ENCODE data around the gene RBBP6. TPM values are rescaled to one million over a fixed set of nuclear protein-coding genes. Genes with fewer than 3 reads are reported as not detected.

The RBBP6 gene
- total RNA-seq, 1 donor from 2014 or later: 52.3 TPM

DNA sequence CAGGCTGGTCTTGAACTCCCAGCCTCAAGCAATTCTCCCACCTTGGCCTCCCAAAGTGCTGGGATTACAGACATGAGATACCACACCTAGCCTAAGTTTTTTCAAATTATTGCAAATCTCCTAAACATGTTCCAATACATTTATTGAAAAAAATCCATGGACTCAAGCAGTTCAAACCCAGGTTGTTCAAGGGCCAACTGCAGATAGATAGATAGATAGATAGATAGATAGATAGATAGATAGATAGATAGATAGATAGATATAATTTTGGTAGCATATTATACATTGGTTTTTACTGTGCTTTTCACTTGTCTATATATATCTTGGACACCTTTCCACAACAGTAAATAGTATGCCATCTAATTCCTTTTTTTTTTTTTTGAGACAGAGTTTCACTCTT lies 20.9 kb upstream of the RBBP6 start:
- H3K36me3 ChIP-seq (ENCODE audit: control insufficient read depth, insufficient read depth, low read length): no peaks in the 10 kb centered on the region
- TF ChIP-seq, protein P1, sequence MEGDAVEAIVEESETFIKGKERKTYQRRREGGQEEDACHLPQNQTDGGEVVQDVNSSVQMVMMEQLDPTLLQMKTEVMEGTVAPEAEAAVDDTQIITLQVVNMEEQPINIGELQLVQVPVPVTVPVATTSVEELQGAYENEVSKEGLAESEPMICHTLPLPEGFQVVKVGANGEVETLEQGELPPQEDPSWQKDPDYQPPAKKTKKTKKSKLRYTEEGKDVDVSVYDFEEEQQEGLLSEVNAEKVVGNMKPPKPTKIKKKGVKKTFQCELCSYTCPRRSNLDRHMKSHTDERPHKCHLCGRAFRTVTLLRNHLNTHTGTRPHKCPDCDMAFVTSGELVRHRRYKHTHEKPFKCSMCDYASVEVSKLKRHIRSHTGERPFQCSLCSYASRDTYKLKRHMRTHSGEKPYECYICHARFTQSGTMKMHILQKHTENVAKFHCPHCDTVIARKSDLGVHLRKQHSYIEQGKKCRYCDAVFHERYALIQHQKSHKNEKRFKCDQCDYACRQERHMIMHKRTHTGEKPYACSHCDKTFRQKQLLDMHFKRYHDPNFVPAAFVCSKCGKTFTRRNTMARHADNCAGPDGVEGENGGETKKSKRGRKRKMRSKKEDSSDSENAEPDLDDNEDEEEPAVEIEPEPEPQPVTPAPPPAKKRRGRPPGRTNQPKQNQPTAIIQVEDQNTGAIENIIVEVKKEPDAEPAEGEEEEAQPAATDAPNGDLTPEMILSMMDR (IDR thresholded peaks at IDR 0.05; ENCODE audit: insufficient read depth, low read length, poor library complexity, severe bottlenecking): no peak
- no peak overlapping the region for H3K4me3 ChIP-seq (ENCODE audit: low read depth, low read length)
- H3K27me3 ChIP-seq (ENCODE audit: control insufficient read depth, insufficient read depth, low read length): no peaks in the 10 kb centered on the region
- no peak for DNase-seq (ENCODE audit: low read depth)

- Histone ChIP-seq H3K36me3 (ENCODE audit: control insufficient read depth, insufficient read depth, low read length) (no peaks in the 10 kb centered on the region), H3K27me3 (ENCODE audit: control insufficient read depth, insufficient read depth, low read length) (no peaks in the 10 kb centered on the region), H3K4me3 (ENCODE audit: low read depth, low read length) (no peak overlapping the region)
- TF ChIP-seq, protein P1 (IDR thresholded peaks at IDR 0.05; ENCODE audit: insufficient read depth, low read length, poor library complexity, severe bottlenecking): no peak
- DNase-seq (ENCODE audit: low read depth): no peak
Observed at GRCh38 chr16:24520983-24521382, 18.4 kb upstream of the RBBP6 start.

DNA sequence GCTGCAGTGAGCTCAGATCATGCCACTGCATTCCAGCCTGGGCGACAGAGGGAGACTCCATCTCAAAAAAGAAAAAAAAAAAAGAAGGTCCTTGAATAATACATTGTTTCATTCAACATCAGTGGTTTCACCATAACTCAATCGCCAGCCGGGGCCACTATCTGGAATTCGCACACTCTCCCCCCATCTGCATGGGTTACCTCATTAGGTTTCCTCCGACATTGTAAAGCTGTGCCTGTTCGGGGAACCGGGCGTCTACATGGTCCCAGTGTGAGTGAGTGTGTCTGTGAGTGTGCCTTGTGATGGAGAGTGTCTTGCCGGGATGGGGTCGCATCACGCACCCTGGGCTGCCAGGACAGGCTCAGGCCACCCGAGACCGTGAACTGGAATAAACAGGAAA lies 16.6 kb upstream of the RBBP6 start:
- Histone ChIP-seq H3K36me3 (ENCODE audit: control insufficient read depth, insufficient read depth, low read length) (no peaks in the 10 kb centered on the region), H3K4me3 (ENCODE audit: low read depth, low read length) (no peak overlapping the region), H3K27me3 (ENCODE audit: control insufficient read depth, insufficient read depth, low read length) (no peaks in the 10 kb centered on the region)
- DNase-seq (ENCODE audit: low read depth): no peak
- TF ChIP-seq, protein P1 (IDR thresholded peaks at IDR 0.05; ENCODE audit: insufficient read depth, low read length, poor library complexity, severe bottlenecking): no peak

DNA sequence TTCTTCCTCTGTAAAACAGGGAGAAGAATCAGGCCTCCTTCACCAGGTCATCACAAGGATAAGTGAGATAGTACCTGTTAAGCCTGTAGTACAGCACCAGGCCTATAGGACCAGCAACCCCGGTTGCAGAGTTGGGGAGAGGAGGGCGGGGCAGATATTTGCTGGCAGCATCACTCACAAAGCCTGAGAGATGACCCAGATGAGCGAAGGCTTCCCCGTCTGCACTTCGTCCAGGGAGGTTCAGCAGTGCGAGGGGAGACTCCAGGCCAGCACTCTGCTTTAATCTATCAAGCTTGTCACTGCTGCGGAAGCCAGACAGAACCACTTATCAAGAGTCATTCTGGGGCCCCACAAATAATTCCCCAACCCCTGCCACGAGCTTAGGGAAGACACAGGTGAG lies 15.8 kb upstream of the RBBP6 start:
- TF ChIP-seq, protein P1 (IDR thresholded peaks at IDR 0.05; ENCODE audit: insufficient read depth, low read length, poor library complexity, severe bottlenecking): no peak
- DNase-seq (ENCODE audit: low read depth): no peak
- Histone ChIP-seq H3K27me3 (ENCODE audit: control insufficient read depth, insufficient read depth, low read length) (no peaks in the 10 kb centered on the region), H3K4me3 (ENCODE audit: low read depth, low read length) (no peak overlapping the region), H3K36me3 (ENCODE audit: control insufficient read depth, insufficient read depth, low read length) (no peaks in the 10 kb centered on the region)

- TF ChIP-seq, protein P1 (IDR thresholded peaks at IDR 0.05; ENCODE audit: insufficient read depth, low read length, poor library complexity, severe bottlenecking): no peak
- Histone ChIP-seq H3K4me3 (ENCODE audit: low read depth, low read length) (no peak overlapping the region), H3K27me3 (ENCODE audit: control insufficient read depth, insufficient read depth, low read length) (no peaks in the 10 kb centered on the region), H3K36me3 (ENCODE audit: control insufficient read depth, insufficient read depth, low read length) (no peaks in the 10 kb centered on the region)
- no peak for DNase-seq (ENCODE audit: low read depth)
Observed at GRCh38 chr16:24524855-24525677, 14.3 kb upstream of the RBBP6 start.
